ENCODE measurements around the gene RANBP6.
"Not testable (repeated sequence)": the region's sequence is repeated elsewhere in the genome, so short reads cannot be mapped to it uniquely, and the experiment has no call there.

RANBP6 gene

GRCh38 chr9:6015278-6016157 lies at the start of gene RANBP6:
Gene RANBP6 (minus strand): TSS chr9:6015624. CDS start chr9:6015607, 17 bp downstream.
- peak; percentile 72 to 81 (median 81) for DNase-seq (ENCODE audit: low read depth in 3 of 3)

GRCh38 chr9:6063146-6063545 lies 47.7 kb upstream of the RANBP6 start:
- not testable (repeated sequence) for DNase-seq (ENCODE audit: low read depth in 3 of 3)

DNA sequence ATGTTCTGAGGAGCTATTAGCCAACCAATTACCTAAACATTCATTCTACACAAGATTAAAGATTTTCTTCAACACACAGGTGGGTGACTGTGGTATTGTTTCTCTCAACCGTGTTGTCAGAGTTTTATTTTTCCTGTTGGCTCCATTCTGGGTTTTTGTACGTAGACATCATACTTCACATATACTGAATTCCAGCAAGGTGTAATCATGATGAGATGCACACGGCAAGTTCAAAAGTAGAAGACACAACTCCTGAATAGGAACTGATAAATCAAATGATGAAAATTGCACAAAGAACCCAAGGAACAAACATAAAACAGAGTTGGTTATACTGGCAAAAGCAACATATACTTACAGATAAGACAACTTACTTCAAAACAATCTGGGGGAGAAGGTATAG lies 40.2 kb upstream of the RANBP6 start:
- no peak for DNase-seq (ENCODE audit: low read depth in 3 of 3)

DNA sequence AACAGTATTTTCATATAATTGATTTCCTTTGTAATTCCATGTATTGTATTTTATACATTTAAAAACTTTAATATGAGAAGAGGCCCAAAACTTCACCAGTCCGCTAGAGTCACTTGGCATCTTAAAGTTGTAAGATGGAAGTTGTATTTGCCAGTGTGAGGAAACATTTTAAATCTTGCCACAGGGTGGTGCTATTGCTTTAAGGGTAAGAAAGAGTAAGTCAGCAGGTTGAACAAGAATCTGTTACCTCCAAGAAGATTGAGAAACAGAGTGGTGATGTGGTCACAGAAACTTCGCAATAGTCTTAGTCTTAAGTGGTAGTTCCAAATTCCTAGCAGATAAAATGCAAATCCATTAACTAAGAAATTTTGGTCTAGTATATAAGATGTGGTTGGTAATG lies 39.8 kb upstream of the RANBP6 start:
- DNase-seq (ENCODE audit: low read depth in 3 of 3) = no peak

GRCh38 chr9:6054280-6055099 lies 39.1 kb upstream of the RANBP6 start:
- DNase-seq (ENCODE audit: low read depth in 3 of 3) = peak in 2 of 3 experiments; percentile 18 to 36

GRCh38 chr9:6052293-6052919 lies 37.0 kb upstream of the RANBP6 start:
- no peak for DNase-seq (ENCODE audit: low read depth in 3 of 3)

- DNase-seq (ENCODE audit: low read depth in 3 of 3) = no peak
Observed at GRCh38 chr9:6051511-6051950, 36.1 kb upstream of the RANBP6 start.

- DNase-seq (ENCODE audit: low read depth in 3 of 3) = no peak
Observed at GRCh38 chr9:6049798-6050197, 34.4 kb upstream of the RANBP6 start.

DNA sequence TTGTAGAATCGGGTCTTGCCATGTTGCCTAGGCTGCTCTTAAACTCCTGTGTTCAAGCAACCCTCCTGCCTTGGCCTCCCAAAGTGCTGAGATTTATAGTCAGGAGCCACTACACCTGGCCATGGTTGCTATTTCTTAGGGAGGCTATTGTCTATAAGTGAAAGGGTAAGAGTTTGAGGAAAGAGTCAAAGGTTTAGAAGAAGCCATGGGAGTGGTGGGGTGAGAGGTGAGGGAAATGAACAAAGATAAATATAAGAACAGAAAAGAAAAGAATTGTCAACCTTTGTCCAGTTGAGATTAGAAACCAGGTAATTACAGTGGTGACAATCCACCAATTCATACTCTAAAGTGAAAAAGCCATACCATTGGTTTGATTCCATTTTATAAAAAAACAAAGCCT lies 32.6 kb upstream of the RANBP6 start:
- no peak for DNase-seq (ENCODE audit: low read depth in 3 of 3)

- DNase-seq (ENCODE audit: low read depth in 3 of 3) = no peak
Observed at GRCh38 chr9:6047020-6047419, 31.6 kb upstream of the RANBP6 start.

DNA sequence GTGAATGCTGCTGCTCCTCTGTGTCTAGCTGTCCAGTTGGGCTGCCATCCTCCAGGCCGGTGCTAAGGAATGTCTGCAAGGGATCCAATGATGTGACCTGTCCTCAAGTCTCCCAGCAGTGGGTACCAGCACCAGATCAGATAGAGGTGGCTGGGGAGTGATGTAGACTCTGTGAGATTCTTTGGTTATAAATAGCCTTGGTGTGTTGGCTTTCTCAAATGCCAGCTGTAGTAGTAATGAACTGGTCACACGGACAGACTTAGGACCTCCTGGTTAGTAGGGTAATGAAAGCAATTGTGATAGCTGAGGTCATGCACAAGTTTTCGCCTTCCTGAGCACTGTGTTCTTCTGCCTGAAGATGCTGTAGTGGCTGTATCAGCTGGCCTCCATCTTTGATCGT lies 29.9 kb upstream of the RANBP6 start:
- DNase-seq (ENCODE audit: low read depth in 3 of 3) = no peak

GRCh38 chr9:6040077-6040476 lies 24.7 kb upstream of the RANBP6 start:
- no peak for DNase-seq (ENCODE audit: low read depth in 3 of 3)

DNA sequence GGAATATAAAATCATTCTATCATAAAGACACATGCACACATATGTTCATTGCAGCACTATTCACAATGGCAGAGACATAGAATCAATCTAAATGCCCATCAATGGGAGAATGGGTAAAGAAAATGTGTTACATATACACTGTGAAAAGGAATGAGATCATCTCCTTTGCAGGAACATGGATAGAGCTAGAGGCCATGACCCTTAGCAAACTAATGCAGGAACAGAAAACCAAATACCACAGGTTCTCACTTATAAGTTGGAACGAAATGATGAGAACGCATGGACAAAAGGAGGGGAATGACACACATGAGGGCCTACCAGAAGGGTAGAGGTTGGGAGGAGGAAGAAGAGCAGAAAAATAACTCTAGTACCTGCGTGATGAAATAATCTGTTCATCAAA lies 21.0 kb upstream of the RANBP6 start:
- DNase-seq (ENCODE audit: low read depth in 3 of 3) = no peak

DNA sequence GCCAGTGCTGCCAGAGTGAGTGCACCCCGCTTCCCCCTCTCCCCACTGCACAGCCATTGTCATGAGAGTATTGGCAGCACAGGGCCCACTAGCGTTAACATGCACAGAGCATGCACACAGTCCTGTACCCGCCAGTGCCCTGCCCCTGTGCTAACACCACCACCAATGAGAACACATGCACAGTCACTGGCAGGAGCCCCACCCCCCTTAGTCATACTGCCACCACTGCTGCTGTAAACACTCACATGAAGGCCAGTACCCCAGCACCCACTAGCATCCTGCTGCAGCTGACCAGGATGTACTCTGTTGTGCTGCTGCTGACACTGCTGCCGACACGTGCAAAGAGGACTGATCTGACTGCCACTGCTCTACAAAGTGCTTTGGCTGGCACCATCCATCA lies 19.5 kb upstream of the RANBP6 start:
- no peak for DNase-seq (ENCODE audit: low read depth in 3 of 3)

- no peak for DNase-seq (ENCODE audit: low read depth in 3 of 3)
Observed at GRCh38 chr9:6029604-6030274, 14.3 kb upstream of the RANBP6 start.

GRCh38 chr9:6024035-6024554 lies 8.7 kb upstream of the RANBP6 start:
- no peak for DNase-seq (ENCODE audit: low read depth in 3 of 3)

DNA sequence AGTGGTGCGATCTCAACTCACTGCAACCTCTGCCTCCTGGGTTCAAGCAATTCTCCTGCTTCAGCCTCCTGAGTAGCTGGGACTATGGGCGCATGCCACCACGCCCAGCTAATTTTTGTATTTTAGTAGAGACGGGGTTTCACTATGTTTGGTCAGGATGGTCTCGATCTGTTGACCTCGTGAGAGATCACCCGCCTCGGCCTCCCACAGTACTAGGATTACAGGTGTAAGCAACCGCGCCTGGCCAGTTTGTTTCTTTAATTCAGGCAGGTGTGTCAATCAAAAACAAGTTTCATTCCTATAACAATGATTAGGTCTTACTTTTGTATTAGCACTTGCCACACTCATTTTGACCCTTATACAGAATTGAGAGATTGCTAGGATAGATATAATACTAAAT lies 1.6 kb upstream of the RANBP6 start:
- not testable (repeated sequence) for DNase-seq (ENCODE audit: low read depth in 3 of 3)

- no peak for DNase-seq (ENCODE audit: low read depth in 3 of 3)
Observed at GRCh38 chr9:6014670-6015270, 654 bp downstream of the RANBP6 start.

GRCh38 chr9:6008169-6008979 lies 7.0 kb downstream of the RANBP6 start:
- peak; percentile 75 to 90 (median 86) for DNase-seq (ENCODE audit: low read depth in 3 of 3)

DNA sequence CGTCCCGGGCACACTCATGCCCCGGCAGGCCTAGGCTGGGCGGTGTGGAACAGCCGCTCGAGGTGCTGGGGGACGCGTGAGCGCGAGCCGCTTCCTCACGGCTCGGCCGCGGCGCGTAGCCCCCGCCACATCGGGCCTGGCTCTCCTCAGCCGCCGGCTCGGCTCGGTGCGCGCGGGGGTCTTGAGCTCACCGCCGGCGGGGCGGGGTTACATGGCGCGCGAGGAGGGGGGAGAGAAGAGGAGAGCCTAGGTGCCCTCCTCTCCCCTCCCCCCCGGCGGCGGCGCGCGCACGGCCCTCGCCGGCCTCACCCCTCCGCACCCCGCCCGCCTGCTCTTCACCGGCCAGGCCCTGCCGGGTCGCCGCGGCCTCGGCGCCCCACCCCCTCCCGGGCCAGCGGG lies 7.7 kb downstream of the RANBP6 start:
- peak; percentile 58 to 67 (median 66) for DNase-seq (ENCODE audit: low read depth in 3 of 3)

Measured in stimulated activated CD4-positive, alpha-beta T cell treated with anti-CD3 and anti-CD28 coated beads, TNF-alpha, amount 100 ng/mL, for 4 hours (primary cell).